Stomach (tissue), 9 donors: ENCODE data around the gene C6orf15. TPM values are rescaled to one million over a fixed set of nuclear protein-coding genes. Genes with fewer than 3 reads are reported as not detected.

Experiments
- DNase-seq, 2 donors: peaks; one replicate each; pipeline versions ENCODE4 v3.0.0 to v3.0.0-alpha.2; 2013 to 2019
- H3K27ac ChIP-seq, 5 donors: fragments of 200-600 bp in 4 of 5; sonication (generic) in 4 of 5; one replicate each; pipeline ENCODE4 v1.5.1; 2013 to 2019; ENCODE audit warnings: mild to moderate bottlenecking in 1 of 5, moderate library complexity in 1 of 5
- H3K27me3 ChIP-seq, 3 donors: fragments of 200-600 bp; sonication (generic); one replicate each; pipeline ENCODE4 v1.5.1; 2017 to 2019; ENCODE audit warnings: mixed run types in 1 of 3
- H3K36me3 ChIP-seq, 4 donors: fragments of 200-600 bp; sonication (generic); 1 replicate in 3 of 4; 2 replicates in 1 of 4; pipeline ENCODE4 v1.5.1; 2016 to 2019
- H3K4me1 ChIP-seq, 4 donors: fragments of 200-600 bp; sonication (generic); one replicate each; pipeline ENCODE4 v1.5.1; 2016 to 2019
- H3K4me3 ChIP-seq, 4 donors: fragments of 200-600 bp; sonication (generic) in 3 of 4; one replicate each; pipeline ENCODE4 v1.5.1; 2016 to 2019; ENCODE audit warnings: mild to moderate bottlenecking in 1 of 4
- H3K9me3 ChIP-seq, 4 donors: fragments of 200-600 bp; sonication (generic); one replicate each; pipeline ENCODE4 v1.5.1; 2016 to 2019
- CTCF ChIP-seq, 7 experiments: fragments of 450-650 bp in 4 of 7; fragments of 200-600 bp in 3 of 7; sonication (generic) in 3 of 7; IDR thresholded peaks; one replicate each; pipeline ENCODE4 v1.5.1; 2016 to 2019; ENCODE audit warnings: antibody characterized with exemption in 7 of 7, control low read depth in 2 of 7, mild to moderate bottlenecking in 1 of 7
- EP300 ChIP-seq: sonication (generic); formaldehyde crosslinking; IDR thresholded peaks from one replicate; pipeline ENCODE4 v1.6.1; 2017; ENCODE audit warnings: antibody characterized with exemption
- POLR2A ChIP-seq, 4 donors: fragments of 450-650 bp; IDR thresholded peaks; one replicate each; pipeline ENCODE4 v1.6.1; 2016; ENCODE audit warnings: antibody characterized with exemption in 4 of 4, control low read depth in 2 of 4, mild to moderate bottlenecking in 1 of 4, moderate library complexity in 1 of 4
- POLR2AphosphoS5 ChIP-seq, 3 donors: sonication (generic); formaldehyde crosslinking; IDR thresholded peaks; one replicate each; pipeline ENCODE4 v1.6.1; 2016; ENCODE audit warnings: antibody characterized with exemption in 3 of 3
- WGBS, 5 donors: extraction: QIAGEN DNeasy Blood & Tissue Kit in 3 of 5; methylation state at CpG; one replicate each; pipeline versions ENCODE4 v1.1.5 to v1.1.7; 2013 to 2018; 5-methylcytosine and 5-hydroxymethylcytosine counted together
- intact Hi-C: fragments of 100-400 bp; cut with DNase I; formaldehyde crosslinking; loops from one replicate; pipeline ENCODE4 v1.15.1; 2023; ENCODE audit warnings: low total_unique reads
- polyA plus RNA-seq, 3 donors: library from polyadenylated mRNA; stranded (reverse); fragments of 200-250 nt; gene quantifications; one replicate each; pipeline ENCODE4 v1.2.3, GENCODE V29; 2013
- total RNA-seq, 5 donors: library from RNA; depleted of rRNA; stranded (reverse); fragments of >200 nt; gene quantifications; one replicate each; pipeline versions ENCODE4 v1.1.0 to v1.2.3, GENCODE V29; 2014 to 2016
- donor health status: healthy with polysubstance abuse.
- donor health status: Bipolar disorder and iron deficiency.
- donor health status: healthy.

Gene C6orf15
- total and polyA plus RNA-seq, 8 donors = not detected

GRCh38 chr6:31125586-31126363 lies 13.4 kb upstream of the C6orf15 start:
- H3K9me3 ChIP-seq = no peaks in the 10 kb centered on the region
- intact Hi-C loops = no loop called here
- 65 to 74% (median 70%) methylated on average over 12 of the region's 12 CpGs for WGBS, 5 donors
- TF ChIP-seq EP300 (no peak), CTCF (IDR thresholded peaks at IDR 0.05) (no peak), POLR2AphosphoS5 (IDR thresholded peaks at IDR 0.05) (no peak), POLR2A (IDR thresholded peaks at IDR 0.05) (no peak)
- H3K4me1 ChIP-seq = peaks cover 25 to 41% (median 34%) of the 10 kb centered on the region in 4 donors
- no peak for DNase-seq
- no peak overlapping the region for H3K4me3 ChIP-seq
- no peaks in the 10 kb centered on the region for H3K36me3 ChIP-seq
- H3K27me3 ChIP-seq = no peaks in the 10 kb centered on the region
- peak overlapping the region in 3 of 5 donors; percentile 22 to 74 (median 61) for H3K27ac ChIP-seq

- Histone ChIP-seq H3K36me3 (no peaks in the 10 kb centered on the region), H3K9me3 (no peaks in the 10 kb centered on the region), H3K4me3 (no peak overlapping the region), H3K27ac (peak overlapping the region in 2 of 5 donors; percentile 28 to 40), H3K4me1 (peaks cover 25 to 41% (median 34%) of the 10 kb centered on the region in 4 donors), H3K27me3 (no peaks in the 10 kb centered on the region)
- intact Hi-C loops = no loop called here
- DNase-seq = peak; percentile 52 to 63
- TF ChIP-seq EP300 = no peak
- TF ChIP-seq POLR2AphosphoS5 (IDR thresholded peaks at IDR 0.05) = peak in 1 of 3 donors; percentile 46
- 45 to 59% (median 48%) methylated on average over 8 of the region's 8 CpGs for WGBS, 5 donors
Observed at GRCh38 chr6:31125162-31125561, 12.8 kb upstream of the C6orf15 start.

- peak overlapping the region in 3 of 5 donors; percentile 66 to 82 (median 70) for H3K27ac ChIP-seq
- no peak for TF ChIP-seq POLR2AphosphoS5 (IDR thresholded peaks at IDR 0.05)
- no peak for TF ChIP-seq POLR2A (IDR thresholded peaks at IDR 0.05)
- intact Hi-C loops = no loop called here
Observed at GRCh38 chr6:31122791-31123706, 10.7 kb upstream of the C6orf15 start.

GRCh38 chr6:31121131-31121790 lies 8.9 kb upstream of the C6orf15 start:
- no peak overlapping the region for H3K27ac ChIP-seq
- no peak for DNase-seq

More at GRCh38 chr6:31122791-31123706, 10.7 kb upstream of the C6orf15 start:
- Histone ChIP-seq H3K4me3 (no peak overlapping the region), H3K36me3 (no peaks in the 10 kb centered on the region), H3K9me3 (no peaks in the 10 kb centered on the region), H3K4me1 (peaks cover 25 to 41% (median 34%) of the 10 kb centered on the region in 4 donors), H3K27me3 (no peaks in the 10 kb centered on the region)
- 35 to 42% (median 37%) methylated on average over 16 of the region's 16 CpGs for WGBS, 5 donors
- peak; percentile 54 to 76 for DNase-seq

More at GRCh38 chr6:31121131-31121790, 8.9 kb upstream of the C6orf15 start:
- Histone ChIP-seq H3K4me3 (no peak overlapping the region), H3K9me3 (no peaks in the 10 kb centered on the region), H3K4me1 (peaks cover 15 to 48% (median 30%) of the 10 kb centered on the region in 4 donors), H3K36me3 (no peaks in the 10 kb centered on the region), H3K27me3 (no peaks in the 10 kb centered on the region)
- intact Hi-C loops = no loop called here
- no peak for TF ChIP-seq POLR2AphosphoS5 (IDR thresholded peaks at IDR 0.05)
- TF ChIP-seq EP300 = no peak
- TF ChIP-seq POLR2A (IDR thresholded peaks at IDR 0.05) = no peak
- TF ChIP-seq CTCF (IDR thresholded peaks at IDR 0.05) = no peak
- WGBS, 5 donors = 81 to 87% (median 85%) methylated on average over 11 to 12 of the region's 12 CpGs
